GM12875 (cell line): ENCODE data around the gene PHF2.

Experiments
- H3K4me3 ChIP-seq: one replicate; pipeline ENCODE4 v1.5.1; 2011; ENCODE audit warnings: low read depth, low read length, control low read depth
- CTCF ChIP-seq: IDR thresholded peaks from 2 replicates; pipeline ENCODE4 v1.5.1; 2011; ENCODE audit warnings: low read depth, mild to moderate bottlenecking, control low read depth, inconsistent platforms, low read length, moderate library complexity, borderline replicate concordance; ENCODE audit not compliant: insufficient read depth

PHF2 gene

DNA sequence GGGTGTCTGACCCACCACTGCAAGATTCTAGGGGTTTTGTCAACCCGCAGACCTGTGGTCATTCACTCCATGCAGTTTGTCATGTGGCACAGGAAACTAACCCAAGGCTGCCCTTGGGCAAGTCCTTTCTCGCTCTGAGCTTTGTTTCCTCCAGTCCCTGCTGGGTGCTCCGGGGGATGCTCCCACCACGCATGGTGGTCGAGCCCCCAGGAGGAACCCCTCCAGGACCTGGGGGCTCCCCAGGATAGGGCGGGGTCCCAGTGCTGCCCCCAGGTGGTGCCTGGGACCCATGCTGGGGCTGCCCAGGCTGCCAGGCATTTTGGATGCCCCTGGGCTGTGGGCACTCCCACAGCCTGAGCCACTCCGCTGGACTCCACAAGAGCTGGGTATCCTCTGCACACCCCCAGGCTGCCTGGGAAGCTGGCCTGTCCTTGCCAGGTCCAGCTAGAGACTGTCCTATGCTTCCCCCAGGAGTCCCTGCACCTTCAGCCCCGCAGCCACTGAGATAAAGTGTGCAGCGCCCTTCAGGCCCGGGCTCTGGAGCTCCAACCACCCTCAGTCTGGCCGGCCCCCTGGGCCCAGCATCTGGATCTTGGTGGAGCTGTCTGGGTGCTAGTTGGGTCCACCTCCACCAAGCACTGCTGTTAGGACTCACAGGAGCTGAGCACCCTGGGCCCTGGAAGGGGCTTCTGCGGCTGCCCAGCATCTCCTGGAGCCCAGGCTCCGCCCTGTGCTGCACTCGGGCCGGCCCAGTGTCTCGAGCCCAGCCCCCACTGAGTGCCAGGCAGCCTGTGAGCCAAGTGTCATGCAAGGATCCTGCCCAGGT is 104.3 kb downstream of the PHF2 start:
- H3K4me3 ChIP-seq, result no peak overlapping the region
- TF ChIP-seq CTCF, result no peak

DNA sequence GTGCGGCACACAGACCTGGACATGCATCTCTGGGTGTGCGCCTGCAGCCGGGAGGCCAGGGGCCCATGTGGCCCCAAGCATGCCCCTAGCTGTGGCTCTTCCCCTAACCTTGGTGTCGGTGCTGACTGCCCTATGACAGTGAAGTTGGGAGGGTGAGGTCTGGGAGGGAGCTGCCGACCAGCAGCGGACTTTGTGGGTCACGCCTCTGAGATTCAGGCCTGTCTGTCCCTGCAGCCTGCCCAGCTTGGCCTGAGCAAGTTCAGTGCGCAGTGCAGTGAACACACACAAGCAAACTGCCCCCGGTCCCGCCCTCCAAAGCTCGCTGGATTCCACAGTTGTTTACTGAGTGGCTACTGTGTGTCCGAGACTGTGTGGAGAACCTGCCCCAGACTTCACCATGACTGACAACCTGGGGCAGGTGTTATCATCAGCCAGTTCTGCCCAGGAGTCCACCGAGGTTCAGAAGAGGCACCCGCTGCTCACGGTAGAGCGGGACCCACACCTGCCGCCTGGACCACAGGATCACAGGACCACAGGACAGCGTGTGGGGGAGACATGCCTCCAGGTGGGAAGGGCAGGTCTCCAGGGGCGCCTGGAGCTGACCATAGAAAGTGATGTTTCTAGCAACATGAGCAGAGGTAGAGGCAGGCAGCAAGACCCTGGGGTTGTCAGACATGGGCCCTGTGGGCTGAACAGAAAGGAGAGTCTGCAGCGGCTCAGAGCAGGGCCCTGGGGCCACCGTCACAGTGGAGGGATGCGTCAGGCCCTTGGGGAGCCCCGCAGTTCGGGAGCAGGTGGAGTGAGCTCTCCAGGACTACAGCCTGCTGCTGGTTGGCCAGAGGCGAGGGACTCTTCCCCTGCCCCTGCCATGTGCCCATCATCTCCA is 105.1 kb downstream of the PHF2 start:
- TF ChIP-seq CTCF, result no peak
- H3K4me3 ChIP-seq, result no peak overlapping the region

GRCh38 chr9:93682155-93682968 is 106.0 kb downstream of the PHF2 start:
- H3K4me3 ChIP-seq, result no peak overlapping the region
- TF ChIP-seq CTCF, result peak; percentile 70

DNA sequence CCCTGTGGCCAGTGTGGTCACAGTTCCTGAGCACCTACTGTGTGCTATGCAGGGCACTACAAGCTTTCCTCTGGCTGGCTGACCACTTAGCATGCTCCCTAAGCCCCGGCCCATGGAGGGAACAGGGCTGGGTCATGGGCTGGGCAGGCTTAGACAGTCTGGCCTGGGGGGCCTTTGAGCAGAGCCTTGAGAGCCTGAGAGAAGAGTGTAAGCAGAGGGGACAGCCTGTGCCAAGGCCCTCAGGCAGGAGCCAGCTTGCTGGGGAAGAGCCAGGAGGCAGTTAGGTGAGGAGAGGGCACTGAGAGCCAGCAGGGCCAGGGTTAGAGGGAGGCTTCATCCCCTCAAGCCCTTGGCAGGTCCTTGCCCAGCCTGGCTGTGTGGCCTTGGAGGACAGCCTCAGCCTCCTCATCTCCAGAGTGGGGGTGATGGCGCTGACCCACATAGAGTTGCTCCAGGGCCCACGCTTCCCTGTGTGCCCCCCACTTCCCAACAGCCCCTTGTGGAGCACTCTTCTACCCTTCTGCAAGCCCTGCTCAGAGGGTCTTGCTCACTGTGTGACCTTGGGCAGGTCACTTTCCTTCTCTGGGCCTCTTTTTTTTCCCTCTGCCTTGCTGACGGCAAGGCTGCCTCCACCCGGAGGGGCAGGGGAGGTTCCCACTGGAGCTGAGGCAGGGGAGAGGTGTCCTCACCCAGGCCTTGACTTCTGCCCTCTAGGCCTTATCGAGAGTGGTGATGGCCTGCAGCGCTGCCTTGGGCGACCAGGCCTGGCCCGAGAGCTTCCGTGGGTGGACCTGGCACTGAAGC is 107.1 kb downstream of the PHF2 start:
- H3K4me3 ChIP-seq, result no peak overlapping the region
- no peak for TF ChIP-seq CTCF

DNA sequence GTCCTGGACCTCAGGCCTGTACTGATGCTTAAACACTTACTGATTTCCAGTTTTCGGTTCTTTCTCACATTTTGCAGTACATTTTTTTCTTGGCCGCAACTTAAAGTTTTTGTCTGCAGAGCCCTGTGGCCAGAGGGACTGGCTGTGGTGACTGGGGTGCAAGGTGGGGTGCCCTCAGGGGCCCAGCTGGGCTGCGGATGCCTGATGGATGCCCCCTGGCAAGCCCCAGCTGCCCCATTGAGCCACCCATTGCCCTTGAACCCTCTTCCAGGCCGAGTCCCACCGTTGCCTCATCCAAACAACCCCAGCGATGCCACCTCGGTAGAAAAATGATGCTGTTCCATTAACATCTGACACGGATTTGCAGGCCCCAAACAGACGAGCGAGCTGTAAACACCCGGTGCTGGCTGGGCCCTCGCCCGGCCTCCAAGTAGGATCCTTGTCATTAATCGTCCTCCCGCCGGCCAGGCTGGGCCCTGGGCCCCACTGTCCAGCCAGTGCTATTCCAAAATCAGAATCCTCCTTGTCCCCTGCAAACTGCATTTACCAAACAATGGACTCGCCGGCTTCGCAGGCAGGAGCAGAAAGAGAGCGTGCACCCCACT is 107.9 kb downstream of the PHF2 start:
- no peak for TF ChIP-seq CTCF
- no peak overlapping the region for H3K4me3 ChIP-seq
